Activated naive CD8-positive, alpha-beta T cell treated with anti-CD3 and anti-CD28 coated beads, Interleukin-2, amount 50 U/mL, for 24 hours (primary cell): Measurements from ENCODE around the gene PKD1L1.
"Not testable (repeated sequence)": the region's sequence is repeated elsewhere in the genome, so short reads cannot be mapped to it uniquely, and the experiment has no call there.

Experiments used
- ATAC-seq: fragments of 150-1000 bp; cut with Tn5 transposase; one replicate; pipeline ENCODE4 v1.10.0; 2021
- DNase-seq: peaks from one replicate; pipeline ENCODE4 v3.0.0; 2021
- H3K27ac Mint-ChIP-seq: one replicate; pipeline ENCODE4 v1.8.0; 2021; ENCODE audit warnings: mild to moderate bottlenecking, mixed read lengths
- H3K27me3 Mint-ChIP-seq: one replicate; pipeline ENCODE4 v1.8.0; 2021; ENCODE audit warnings: mixed read lengths
- H3K36me3 Mint-ChIP-seq: one replicate; pipeline ENCODE4 v1.8.0; 2021; ENCODE audit warnings: low read depth, mixed read lengths
- H3K4me1 Mint-ChIP-seq: one replicate; pipeline ENCODE4 v1.8.0; 2021; ENCODE audit warnings: mixed read lengths
- H3K4me3 Mint-ChIP-seq: one replicate; pipeline ENCODE4 v1.8.0; 2021; ENCODE audit warnings: mild to moderate bottlenecking, moderate library complexity, mixed read lengths
- H3K9me3 Mint-ChIP-seq: one replicate; pipeline ENCODE4 v1.8.0; 2021; ENCODE audit warnings: mixed read lengths

The PKD1L1 gene

DNA sequence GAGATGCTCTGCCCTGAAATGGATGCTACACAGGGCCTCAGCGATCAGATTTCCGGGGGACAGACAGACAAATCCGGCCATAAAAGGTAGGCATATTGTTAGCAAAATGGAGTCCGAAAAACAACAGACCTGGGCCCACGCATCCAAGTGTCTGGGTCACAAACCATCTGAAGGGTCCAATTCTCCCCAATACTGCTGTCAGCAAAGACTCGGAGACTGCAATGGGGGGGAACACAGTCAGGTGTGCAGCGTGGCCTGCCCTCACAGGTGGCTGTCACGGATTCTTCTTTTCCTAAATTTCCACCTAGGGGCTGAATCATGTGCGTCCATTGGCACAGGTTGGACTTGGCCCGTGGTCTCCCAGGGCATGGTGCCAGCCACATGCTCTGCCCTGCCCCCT is 12.9 kb downstream of the PKD1L1 start:
- ATAC-seq: no peak
- Mint-ChIP-seq H3K27me3 (no peaks in the 10 kb centered on the region), H3K9me3 (no peaks in the 10 kb centered on the region), H3K4me1 (peaks cover 6% of the 10 kb centered on the region), H3K4me3 (no peak overlapping the region), H3K27ac (no peak overlapping the region), H3K36me3 (no peaks in the 10 kb centered on the region)
- no peak for DNase-seq

DNA sequence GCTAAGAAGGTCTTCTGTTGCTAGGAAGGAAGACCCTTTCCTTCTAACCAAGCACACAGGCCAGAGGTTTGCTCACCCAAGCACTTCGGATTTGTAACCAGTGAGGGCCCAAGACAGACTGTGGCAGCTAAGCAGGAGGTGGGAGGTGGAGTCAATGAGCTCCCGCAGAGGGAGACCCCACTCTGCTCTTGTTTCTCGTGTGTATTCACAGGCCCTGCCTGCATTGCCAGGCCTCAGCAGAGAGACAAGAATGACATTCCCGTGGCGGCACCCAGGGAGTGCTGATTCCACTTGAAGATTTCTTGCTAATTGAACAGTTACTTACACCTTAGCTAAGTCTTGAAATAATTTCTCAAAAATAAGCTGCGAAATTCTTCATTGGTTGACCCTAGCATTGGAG is 13.4 kb downstream of the PKD1L1 start:
- H3K27ac Mint-ChIP-seq: no peak overlapping the region

DNA sequence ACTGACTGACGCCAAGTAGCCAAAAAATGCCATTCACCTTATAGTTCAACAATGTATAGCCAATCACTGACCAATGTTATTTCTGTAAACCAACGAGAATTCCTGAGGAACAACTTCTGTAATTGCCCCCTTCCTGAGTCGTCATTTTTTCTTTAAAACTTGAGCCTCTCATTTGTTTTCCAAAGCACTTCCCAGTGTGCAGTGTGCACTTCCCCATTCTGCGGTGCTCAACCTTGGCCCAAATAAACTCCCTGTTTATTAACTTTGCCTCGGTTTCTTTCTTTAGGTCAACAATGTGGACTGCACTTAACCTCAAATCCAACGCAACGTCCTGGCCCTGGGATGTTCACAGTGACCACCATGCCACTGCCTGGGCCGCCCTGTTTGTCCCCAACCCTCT is 15.1 kb downstream of the PKD1L1 start:
- no peak for DNase-seq
- Mint-ChIP-seq H3K36me3 (no peaks in the 10 kb centered on the region), H3K9me3 (no peaks in the 10 kb centered on the region), H3K27ac (no peak overlapping the region), H3K4me3 (no peak overlapping the region), H3K4me1 (peaks cover 6% of the 10 kb centered on the region), H3K27me3 (no peaks in the 10 kb centered on the region)
- ATAC-seq: no peak

More for the DNA sequence above, 13.4 kb downstream of the PKD1L1 start:
- Mint-ChIP-seq H3K27me3 (no peaks in the 10 kb centered on the region), H3K9me3 (no peaks in the 10 kb centered on the region), H3K36me3 (no peaks in the 10 kb centered on the region), H3K4me1 (peaks cover 6% of the 10 kb centered on the region), H3K4me3 (no peak overlapping the region)
- DNase-seq (no peak), ATAC-seq (no peak)

DNA sequence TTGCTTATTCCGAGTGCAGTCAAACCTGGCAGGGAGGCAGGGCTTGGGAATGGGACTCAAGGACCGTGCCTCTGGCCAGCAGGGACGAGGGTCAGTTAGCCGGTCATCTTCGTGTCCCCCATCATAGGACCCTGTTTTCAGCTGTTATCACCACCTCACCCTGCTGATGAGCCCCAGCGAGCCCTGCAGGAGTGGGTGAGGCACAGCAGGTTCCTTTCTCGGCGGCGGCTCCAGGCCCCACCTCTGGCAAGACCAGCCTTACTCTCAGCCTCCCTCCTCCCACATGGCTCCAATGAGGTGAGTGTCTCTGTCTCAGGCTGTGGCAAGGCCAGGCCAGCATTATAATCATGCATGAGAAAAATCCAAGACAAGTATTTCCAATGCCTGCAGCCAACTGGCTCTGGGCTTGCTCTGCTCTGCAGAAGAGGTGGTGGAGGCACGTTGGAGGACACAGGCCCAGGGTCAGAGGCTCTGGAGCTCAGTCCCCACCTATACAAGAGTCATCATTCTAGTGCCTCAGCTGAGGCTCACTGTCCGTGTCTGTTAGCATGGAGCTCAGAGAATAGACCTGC is 15.7 kb downstream of the PKD1L1 start:
- no peaks in the 10 kb centered on the region for H3K27me3 Mint-ChIP-seq
- H3K36me3 Mint-ChIP-seq: no peaks in the 10 kb centered on the region
- no peak for ATAC-seq
- peaks cover 4% of the 10 kb centered on the region for H3K4me1 Mint-ChIP-seq
- DNase-seq: no peak
- H3K27ac Mint-ChIP-seq: no peak overlapping the region
- no peaks in the 10 kb centered on the region for H3K9me3 Mint-ChIP-seq
- no peak overlapping the region for H3K4me3 Mint-ChIP-seq

DNA sequence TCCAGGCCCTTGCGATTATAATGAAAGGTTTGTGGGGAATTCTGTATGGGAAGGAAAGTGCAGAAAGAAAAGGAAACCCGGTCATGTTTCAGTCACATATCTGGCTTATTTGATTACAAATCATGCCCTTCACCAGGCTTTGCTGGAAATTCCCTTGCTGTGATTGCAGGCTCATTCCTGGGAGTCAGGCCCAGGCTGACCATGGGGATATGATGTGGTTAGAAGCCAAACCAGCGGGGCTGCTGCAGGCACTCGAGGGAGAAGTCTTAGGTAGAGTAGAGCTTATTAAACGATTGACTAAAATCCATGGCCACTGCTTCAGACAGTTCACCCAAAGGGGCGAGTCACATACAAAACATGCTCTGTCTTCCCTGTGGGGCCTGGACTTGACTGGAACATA is 16.2 kb downstream of the PKD1L1 start:
- Mint-ChIP-seq H3K27ac (no peak overlapping the region), H3K4me1 (no peaks in the 10 kb centered on the region), H3K9me3 (no peaks in the 10 kb centered on the region), H3K36me3 (no peaks in the 10 kb centered on the region), H3K4me3 (no peak overlapping the region), H3K27me3 (no peaks in the 10 kb centered on the region)
- ATAC-seq: no peak
- DNase-seq: no peak

DNA sequence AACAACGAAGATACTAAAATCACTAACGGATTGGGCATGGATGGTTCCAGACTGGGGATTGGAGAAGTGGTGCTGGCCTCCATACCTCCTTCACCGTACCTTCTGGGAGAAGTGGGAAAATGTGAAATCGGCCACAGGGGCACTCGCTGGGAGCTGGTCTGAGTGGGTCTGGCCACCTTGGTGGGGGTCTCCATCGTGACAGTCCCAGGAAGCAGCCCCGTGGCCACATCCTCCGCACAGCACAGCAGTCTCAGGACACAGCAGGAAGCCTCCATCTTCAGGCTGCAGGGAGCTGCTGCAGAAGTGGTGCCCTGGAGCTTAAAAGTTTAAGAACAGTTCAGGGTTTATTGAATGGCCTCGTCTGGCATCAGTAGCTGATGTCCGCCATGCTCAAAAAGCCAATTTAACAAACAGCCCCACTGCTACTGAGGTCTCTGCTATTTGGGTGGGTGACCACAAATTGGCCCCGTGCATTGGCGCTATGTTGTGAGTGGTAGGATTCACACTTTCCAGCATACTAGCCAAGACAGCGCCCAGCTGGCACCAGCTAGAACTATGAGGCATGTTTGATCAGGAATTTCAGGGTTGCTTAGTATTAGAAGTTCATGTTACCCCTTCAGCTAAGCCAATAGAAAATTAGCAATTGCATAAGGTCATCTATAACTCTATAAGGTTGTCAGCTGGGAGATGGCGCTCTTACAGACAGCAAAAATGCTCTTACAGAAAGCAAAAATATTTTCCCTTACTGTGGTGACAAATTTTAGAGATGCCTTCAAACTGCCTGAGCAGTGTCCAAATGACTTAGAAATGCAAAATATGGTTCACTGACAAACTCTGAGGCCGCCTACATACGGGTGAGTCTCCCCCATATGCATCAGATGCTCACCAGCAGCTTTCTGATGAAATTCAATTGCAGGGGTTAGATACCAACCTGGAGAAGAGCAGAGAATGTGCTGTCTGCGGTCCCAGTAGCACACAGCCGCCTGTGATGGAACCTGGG is 17.0 kb downstream of the PKD1L1 start:
- H3K4me3 Mint-ChIP-seq: no peak overlapping the region
- ATAC-seq (no peak), DNase-seq (no peak)
- H3K36me3 Mint-ChIP-seq: no peaks in the 10 kb centered on the region
- H3K27me3 Mint-ChIP-seq: no peaks in the 10 kb centered on the region
- H3K4me1 Mint-ChIP-seq: no peaks in the 10 kb centered on the region
- no peak overlapping the region for H3K27ac Mint-ChIP-seq
- H3K9me3 Mint-ChIP-seq: no peaks in the 10 kb centered on the region

DNA sequence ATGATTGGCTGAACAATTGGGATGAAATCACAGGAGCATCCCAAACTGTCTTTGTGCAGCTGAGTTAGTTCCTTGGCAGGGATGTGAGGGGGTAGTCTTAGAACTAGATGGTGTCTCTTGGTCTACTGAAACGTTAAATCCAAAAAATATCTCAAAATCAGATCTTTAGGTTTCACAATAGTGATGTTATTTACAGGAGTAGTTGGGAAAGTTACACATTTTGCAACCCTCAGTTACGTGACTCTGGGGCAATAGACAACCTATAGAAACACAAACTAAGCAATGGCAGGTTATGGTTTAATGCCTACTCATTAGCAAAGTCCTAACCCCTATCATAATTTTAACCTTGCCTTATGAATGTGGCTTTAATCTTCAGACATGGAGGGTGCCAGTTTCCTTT is 24.0 kb downstream of the PKD1L1 start:
- H3K27ac Mint-ChIP-seq: no peak overlapping the region
- H3K4me3 Mint-ChIP-seq: no peak overlapping the region
- no peaks in the 10 kb centered on the region for H3K27me3 Mint-ChIP-seq
- H3K9me3 Mint-ChIP-seq: peaks cover 3% of the 10 kb centered on the region
- ATAC-seq (no peak), DNase-seq (no peak)
- H3K4me1 Mint-ChIP-seq: no peaks in the 10 kb centered on the region
- peaks cover 2% of the 10 kb centered on the region for H3K36me3 Mint-ChIP-seq

DNA sequence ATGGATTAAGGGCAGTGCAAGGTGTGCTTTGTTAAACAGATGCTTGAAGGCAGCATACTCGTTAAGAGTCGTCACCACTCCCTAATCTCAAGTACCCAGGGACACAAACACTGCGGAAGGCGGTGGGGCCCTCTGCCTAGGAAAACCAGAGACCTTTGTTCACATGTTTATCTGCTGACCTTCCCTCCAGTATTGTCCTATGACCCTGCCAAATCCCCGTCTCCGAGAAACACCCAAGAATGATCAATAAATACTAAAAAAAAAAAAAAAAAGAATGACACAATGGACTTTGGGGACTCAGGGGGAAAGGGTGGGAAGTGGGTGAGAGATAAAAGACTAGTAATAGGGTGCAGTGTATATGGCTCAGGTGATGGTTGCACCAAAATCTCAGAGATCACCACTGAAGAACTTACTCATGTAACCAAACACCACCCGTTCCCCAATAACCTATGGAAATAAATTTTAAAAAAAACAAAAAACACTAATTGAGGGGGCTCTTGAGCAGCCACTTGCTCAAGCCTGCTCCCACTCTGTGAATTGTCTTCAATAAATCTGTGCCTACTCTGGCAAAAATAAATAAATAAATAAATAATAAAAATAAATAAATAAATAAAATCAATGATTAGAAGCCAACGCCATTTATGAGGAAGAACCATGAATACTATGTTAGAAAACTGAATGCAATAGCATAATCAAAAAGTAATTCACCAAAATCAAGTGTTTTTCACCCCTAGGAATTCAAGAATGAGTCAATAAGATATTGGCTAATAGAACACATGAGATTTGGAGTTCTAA is 25.0 kb downstream of the PKD1L1 start:
- H3K4me1 Mint-ChIP-seq, H3K27ac Mint-ChIP-seq, H3K36me3 Mint-ChIP-seq, H3K27me3 Mint-ChIP-seq, H3K9me3 Mint-ChIP-seq, DNase-seq, ATAC-seq, H3K4me3 Mint-ChIP-seq: not testable (repeated sequence)

DNA sequence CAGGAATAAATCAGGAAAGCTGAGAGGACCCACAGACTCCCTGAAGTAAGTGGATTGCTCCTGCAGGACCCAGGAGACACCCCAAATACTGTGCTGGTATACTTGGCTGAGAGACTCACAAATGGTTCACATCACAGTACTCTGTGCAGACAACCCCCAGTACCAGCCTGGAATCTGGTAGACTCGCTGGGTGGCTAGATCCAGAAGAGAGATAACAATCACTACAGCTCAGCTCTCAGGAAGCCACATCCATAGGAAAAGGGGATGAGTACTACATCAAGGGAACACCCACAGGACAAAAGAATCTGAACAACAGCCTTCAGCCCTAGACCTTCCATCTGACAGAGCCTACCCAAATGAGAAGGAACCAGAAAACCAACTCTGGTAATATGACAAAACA is 31.8 kb downstream of the PKD1L1 start:
- not testable (repeated sequence) for ATAC-seq, H3K4me1 Mint-ChIP-seq, DNase-seq, H3K27me3 Mint-ChIP-seq, H3K27ac Mint-ChIP-seq, H3K9me3 Mint-ChIP-seq, H3K36me3 Mint-ChIP-seq, H3K4me3 Mint-ChIP-seq

DNA sequence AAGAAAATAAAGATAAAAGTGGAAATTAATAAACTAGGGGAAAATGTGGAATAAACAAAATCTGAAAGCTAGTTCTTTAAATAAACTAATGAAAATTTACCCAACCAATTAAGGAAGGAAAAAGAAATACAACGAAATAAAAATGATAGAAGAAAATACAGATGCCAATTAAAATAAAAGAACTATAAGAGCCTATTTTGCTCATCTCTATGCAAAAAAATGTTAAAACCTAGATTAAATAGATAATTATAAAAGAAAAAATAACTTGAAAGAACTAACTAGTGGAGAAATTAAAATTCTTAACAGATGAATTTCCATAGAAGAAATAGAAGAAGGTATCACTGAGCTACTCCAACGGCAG is 32.7 kb downstream of the PKD1L1 start:
- no peaks in the 10 kb centered on the region for H3K36me3 Mint-ChIP-seq
- H3K4me1 Mint-ChIP-seq: no peaks in the 10 kb centered on the region
- H3K9me3 Mint-ChIP-seq: no peaks in the 10 kb centered on the region
- H3K27ac Mint-ChIP-seq: no peak overlapping the region
- no peak for ATAC-seq
- DNase-seq: no peak
- no peak overlapping the region for H3K4me3 Mint-ChIP-seq
- peaks cover 7% of the 10 kb centered on the region for H3K27me3 Mint-ChIP-seq

DNA sequence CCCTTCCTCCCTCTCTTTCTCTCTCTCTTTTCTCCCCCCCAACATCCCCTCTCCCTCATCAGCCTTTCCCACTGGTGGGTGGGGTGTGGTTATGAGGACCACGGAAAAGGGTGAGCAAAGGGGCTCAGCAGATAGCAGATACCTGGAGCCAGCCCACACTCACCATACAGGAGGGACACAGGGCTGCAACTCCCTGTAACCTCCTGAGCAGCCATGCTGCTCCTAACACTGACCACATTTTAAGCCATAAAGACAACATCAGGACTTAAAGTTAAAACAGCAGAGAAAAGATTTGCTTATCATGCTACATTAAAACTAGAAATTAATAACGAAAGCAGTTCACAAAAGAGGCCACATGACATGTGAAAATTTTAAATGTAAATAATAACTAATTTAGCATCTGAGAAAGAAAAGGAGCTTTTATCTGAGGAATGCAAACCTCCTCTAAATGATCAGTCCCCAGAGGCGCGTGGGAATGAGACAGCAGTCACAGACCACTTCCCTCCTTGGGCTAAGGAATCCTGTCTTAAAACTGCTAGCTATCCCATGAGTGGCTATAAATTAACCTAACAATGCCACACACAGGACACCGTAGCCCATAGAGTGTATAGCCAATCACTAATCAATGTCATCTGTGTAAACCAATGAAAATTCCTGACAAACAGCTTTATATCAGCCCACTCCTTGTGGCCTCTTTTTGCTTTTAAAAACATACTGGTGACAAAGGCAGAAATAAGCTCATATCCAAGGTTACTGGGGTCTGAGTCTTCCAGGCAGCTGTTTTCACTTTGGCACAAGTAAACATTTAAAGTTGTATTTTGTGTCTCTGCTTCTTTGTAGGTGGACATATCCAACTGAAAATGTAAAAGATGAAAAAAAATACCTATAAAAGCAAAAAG is 33.3 kb downstream of the PKD1L1 start:
- Mint-ChIP-seq H3K27me3 (peaks cover 7% of the 10 kb centered on the region), H3K9me3 (no peaks in the 10 kb centered on the region), H3K4me1 (no peaks in the 10 kb centered on the region), H3K36me3 (no peaks in the 10 kb centered on the region), H3K4me3 (no peak overlapping the region), H3K27ac (no peak overlapping the region)
- no peak for ATAC-seq
- no peak for DNase-seq

DNA sequence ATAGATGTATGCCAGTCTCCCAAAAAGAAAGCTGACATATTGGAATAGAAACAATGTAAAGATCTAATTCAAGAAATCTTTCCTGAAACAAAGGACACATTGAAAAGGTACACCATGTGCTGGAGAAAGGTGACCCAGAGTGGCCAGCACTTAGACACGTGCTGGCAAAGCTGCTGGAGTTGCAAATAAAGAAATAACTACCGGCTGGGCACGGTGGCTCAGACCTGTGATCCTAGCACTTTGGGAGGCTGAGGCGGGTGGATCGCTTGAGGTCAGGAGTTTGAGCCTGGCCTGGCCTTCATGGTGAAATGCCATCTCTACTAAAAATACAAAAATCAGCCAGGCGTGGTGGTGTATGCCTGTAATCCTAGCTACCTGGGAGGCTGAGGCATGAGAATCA is 35.9 kb downstream of the PKD1L1 start:
- Mint-ChIP-seq H3K27ac (no peak overlapping the region), H3K4me3 (no peak overlapping the region), H3K27me3 (peaks cover 5% of the 10 kb centered on the region), H3K9me3 (no peaks in the 10 kb centered on the region), H3K36me3 (no peaks in the 10 kb centered on the region), H3K4me1 (no peaks in the 10 kb centered on the region)
- DNase-seq: no peak
- no peak for ATAC-seq

DNA sequence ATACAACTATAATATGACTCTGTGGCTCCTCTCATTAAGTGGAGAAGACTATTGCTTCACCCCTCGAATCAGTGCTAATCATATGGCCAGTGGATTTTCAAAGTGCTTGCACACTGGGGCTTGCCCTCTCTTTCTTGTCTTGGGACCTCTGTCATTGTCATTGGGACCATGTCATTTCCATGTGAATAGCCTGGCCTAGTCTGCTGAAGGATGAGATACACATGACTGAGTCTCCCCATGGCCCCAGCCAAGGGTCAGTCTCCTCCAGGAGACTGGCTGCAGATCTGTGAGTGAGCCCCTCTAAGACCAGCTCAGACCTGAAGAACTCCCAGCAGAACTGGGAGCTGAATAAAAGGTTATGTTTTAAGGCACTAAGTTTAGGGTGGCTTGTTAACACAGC is 39.5 kb downstream of the PKD1L1 start:
- Mint-ChIP-seq H3K9me3 (no peaks in the 10 kb centered on the region), H3K27ac (no peak overlapping the region), H3K4me1 (no peaks in the 10 kb centered on the region), H3K36me3 (no peaks in the 10 kb centered on the region), H3K4me3 (no peak overlapping the region), H3K27me3 (peaks cover 5% of the 10 kb centered on the region)
- DNase-seq (no peak), ATAC-seq (no peak)

DNA sequence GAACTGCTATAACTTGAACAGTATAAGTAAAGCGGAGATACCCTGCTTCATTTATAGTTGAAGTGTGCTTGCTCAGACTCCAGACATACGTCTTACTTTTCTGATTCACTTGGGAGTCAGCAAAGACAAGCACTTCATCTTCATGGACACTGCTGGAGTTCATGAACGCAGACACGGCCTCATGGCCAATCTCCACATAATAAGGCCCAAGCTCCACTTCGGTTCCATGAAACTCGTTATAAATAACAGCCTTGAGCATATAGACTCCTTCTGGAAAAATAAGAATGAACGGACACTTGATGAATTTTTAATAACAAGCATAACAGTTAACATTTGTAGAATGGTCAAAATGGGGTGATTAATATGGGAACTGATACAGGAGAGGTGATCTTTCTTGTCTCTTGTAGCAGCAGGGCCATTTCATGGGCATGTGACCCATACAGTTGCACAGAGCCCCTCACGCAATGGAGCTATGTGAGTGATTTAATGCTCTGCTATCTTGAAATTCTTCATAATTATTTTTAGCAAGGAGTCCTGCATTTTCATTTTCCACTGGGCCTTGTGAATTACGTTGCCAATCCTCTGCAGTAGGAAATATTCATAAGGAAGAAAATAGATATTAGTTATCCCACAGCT is 40.2 kb downstream of the PKD1L1 start:
- H3K9me3 Mint-ChIP-seq: no peaks in the 10 kb centered on the region
- H3K4me1 Mint-ChIP-seq: no peaks in the 10 kb centered on the region
- ATAC-seq (no peak), DNase-seq (no peak)
- no peaks in the 10 kb centered on the region for H3K36me3 Mint-ChIP-seq
- H3K27ac Mint-ChIP-seq: no peak overlapping the region
- peaks cover 5% of the 10 kb centered on the region for H3K27me3 Mint-ChIP-seq
- no peak overlapping the region for H3K4me3 Mint-ChIP-seq
